Stimulated activated CD8-positive, alpha-beta memory T cell treated with anti-CD3 and anti-CD28 coated beads, Interleukin-7, amount 100 ng/mL, for 48 hours (primary cell): Measurements from ENCODE around the gene EFCAB12.
"Not testable (repeated sequence)": the region's sequence is repeated elsewhere in the genome, so short reads cannot be mapped to it uniquely, and the experiment has no call there.

Experiments
- DNase-seq, 2 donors: peaks; one replicate each; pipeline ENCODE4 v3.0.0-alpha.2; 2020; ENCODE audit warnings: low read depth in 1 of 2; ENCODE audit errors: extremely low read depth in 1 of 2

Gene EFCAB12

DNA sequence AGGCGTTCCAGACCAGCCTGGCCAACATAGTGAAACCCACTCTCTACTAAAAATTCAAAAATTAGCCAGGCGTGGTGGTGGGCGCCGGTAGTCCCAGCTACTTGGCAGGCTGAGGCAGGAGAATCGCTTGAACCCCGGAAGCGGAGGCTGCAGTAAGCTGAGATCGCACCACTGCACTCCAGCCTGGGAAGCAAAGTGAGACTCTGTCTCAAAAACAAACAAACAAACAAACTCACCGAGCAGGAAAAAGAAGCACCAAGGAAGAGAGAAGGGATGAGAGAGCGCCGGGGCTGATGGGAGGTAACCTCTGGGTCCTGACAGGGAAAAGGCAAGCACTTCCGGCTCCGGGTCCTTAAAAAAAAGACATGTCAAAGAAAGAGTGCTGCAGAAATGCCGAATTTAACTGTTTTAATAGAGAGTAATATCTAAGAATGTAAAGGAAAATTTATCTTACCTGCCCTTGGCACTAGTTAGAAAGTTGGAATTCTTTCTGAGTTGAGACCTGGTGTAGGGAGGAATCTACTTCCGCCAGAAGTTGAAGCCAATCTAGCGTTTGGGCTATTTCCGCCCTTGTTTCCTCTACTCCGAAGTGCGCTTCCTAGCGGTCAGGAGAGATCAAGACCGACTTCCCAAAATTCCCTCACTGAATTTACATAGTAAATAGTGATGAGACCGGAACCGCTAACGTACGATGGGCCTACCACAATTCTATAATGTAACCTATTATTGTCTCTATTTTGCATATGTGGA lies 29.1 kb downstream of the EFCAB12 start:
- DNase-seq: peak in 1 of 2 donors; percentile 69

DNA sequence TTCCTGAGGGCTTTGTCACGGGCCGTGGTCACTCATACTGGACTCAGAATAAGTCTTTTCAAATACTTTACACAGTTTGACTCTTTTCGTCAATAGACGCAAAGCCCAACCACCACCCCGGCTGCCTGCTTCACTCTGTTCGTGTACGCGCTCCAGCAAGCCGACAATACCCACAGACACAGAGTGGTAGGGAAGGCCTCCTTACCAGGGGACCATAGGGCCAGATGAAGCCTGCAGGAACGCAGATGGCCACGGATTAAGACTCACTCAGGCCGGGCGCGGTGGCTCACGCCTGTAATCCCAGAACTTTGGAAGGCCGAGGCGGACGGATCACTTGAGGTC lies 29.7 kb downstream of the EFCAB12 start:
- no peak for DNase-seq

DNA sequence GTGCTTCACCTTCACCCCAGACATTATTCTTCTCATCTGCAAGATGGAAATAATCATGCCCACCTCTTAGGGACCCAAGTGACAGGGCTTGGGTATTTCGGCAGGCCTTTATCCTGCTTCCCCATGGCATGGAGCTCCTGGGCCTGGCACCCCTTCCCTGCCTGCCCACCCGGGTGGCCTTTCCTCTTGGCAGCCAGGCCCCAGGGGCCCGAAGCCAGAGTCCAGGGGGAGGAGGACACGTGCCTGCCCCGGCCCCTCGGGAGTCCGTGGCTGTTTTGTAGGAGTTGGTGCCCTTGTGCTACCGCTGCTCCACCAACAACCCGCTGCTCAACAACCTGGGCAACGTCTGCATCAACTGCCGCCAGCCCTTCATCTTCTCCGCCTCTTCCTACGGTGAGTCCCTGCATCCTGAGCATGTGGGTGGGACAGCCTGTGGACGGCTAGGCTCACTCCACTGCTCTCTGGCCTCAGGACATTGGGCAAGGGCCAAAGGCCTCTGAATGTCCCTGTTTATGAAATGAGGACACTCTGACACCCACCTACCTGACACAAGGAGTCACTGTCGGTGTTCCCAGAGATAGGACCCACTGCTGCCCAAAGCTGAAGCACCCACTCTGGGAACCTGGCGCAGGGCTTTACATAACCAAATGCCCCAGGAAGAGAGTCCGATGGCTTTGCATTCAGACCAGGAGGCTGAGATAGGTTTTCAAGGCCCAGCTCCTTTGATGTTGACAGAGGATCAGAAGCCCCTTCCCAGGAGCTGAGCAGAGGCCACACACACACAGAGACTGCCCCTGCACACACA lies 34.5 kb downstream of the EFCAB12 start:
- DNase-seq: not testable (repeated sequence)

DNA sequence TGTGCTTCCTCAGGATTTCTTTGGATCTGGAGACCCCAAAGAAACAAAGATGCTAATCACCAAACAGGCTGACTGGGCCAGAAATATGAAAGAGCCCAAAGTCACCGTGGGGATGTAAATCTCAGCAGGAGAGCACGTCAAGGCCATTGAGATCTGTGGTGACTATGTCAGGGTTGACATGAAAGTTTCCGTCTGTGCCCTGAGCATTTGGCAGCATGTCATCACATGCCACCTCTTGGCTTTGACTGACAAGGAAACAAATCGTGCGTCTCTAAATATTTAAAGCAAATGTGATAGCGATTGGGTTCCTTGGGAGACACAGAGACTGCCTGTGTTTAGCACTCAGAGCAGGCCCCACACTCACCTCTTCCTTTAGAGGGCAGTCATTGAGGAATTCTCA lies 35.2 kb downstream of the EFCAB12 start:
- no peak for DNase-seq

DNA sequence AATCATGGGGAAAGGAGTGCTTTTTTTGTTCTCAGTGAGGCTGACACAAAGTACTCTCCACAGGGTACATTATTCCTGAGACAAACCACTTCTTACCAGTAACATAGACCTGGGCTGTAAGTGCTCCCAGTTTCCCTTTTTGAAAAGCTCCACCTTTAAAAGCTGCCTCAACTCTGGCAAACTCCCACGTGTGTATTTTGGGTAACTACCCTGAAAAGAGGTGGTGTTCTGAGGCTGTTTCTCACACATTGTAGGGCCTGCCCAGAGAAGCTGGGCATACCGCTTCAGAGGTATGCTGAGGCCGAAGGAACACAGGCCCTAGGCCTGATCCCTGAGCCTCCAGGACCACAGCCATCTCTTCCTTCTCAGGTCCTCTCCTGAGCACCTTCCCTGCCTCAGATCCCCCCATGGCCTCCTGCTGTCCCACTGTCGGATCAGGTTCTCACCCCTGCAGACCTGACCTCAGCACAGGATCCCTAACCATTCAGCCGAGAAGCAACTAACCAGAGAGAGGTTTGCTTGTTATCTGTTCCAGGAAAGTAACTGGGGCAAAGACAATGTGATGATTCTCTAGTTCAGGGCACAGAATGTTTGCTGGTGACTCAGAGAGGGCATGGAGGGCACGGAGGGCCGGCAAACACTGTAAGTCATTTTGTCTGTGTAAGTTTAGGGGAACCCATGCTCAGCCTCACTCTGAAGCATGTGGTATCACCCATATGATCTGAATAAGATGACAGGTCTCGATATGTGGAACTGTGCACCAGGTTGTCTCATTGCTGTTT lies 36.1 kb downstream of the EFCAB12 start:
- DNase-seq: not testable (repeated sequence)

DNA sequence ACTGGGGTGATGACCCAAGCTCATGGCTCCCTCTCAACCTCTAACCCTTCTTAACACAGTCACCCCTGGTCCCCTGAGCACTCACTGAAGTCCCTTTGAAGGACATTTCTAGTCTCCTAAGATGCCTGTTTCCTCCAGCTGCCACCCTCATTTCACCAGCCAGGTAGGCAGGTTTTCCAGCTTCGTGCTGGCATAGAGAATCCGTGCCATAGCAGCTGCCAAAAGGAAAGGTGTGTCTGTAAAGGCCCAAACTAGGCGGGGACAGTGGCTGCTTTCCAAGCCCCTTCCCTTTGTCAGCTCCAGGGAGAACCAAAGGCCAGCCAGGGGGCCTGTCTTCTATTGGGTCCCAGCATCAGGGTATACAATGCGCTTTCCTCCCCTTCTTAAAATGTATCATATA lies 36.9 kb downstream of the EFCAB12 start:
- not testable (repeated sequence) for DNase-seq

DNA sequence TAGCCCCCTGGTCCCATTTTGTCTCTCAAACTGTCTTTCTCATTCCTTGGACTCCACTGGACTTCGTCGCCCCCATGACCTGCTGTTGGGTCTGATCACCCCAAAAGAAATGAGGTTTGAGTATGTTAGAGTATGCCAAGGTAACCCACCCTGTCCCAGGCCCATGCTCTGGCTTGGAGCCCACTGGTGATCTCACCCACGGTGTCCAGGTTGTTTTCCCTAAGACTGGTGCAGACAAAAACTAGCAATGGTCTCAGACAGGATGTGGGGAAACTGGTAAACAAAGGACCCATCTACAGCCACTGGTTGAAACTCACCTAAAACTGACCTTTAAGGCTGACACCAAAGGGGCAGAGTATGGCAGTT lies 38.9 kb downstream of the EFCAB12 start:
- DNase-seq: no peak

DNA sequence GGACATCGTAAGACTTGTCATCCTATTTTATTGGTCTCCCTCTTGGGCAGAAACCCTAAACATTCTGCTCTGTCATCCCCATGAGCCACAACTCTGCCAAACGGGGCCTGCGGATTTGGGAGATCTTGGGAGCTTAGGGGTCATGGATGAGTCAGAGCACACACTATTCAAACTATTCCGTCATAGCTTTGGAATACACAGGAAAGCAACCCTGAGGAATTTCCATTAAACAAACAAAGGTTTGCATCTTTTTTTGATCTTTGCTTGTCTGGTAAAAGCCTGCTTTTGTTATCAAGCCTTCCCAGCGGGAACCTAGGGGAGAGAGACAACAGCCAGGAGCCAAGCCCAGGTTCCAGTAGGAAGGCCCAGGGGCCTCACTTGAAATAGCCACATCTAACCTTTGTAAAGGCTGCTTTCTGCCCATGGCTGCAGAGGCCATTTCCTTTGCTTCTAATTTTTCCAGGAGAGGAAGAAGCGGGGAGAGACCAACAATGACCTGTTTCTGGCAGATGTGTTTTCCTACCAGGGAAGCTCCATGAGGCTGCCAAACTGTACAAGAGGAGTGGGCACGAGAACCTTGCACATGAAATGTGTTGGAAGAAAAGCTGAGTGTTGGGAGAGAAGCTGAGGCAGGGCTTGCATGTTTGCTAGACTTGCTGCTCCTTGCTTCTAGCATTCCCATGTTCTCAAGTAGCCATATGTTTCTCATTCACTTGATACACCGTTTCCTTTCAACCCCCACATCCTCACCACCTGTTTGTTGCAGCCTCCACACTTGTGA lies 39.5 kb downstream of the EFCAB12 start:
- DNase-seq: not testable (repeated sequence)

DNA sequence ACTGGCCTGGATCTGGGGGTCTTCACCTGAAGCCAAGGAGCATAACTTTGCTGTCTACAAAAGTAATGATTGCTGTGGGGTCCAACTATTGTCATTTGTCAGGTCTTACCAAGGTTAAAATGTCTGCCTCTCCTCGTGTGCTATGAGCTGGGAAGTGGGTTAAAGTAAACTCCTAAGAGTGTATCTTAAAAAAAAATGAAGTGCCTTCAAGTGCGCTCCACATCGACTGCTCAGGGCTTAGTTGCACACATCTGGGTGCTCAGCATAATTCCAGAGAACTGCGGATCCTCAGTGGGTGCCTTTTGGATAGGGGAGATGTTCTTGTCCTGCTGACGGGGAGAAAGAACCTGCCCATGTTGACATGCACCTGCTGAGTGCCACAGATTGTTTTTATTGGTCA lies 40.9 kb downstream of the EFCAB12 start:
- no peak for DNase-seq

DNA sequence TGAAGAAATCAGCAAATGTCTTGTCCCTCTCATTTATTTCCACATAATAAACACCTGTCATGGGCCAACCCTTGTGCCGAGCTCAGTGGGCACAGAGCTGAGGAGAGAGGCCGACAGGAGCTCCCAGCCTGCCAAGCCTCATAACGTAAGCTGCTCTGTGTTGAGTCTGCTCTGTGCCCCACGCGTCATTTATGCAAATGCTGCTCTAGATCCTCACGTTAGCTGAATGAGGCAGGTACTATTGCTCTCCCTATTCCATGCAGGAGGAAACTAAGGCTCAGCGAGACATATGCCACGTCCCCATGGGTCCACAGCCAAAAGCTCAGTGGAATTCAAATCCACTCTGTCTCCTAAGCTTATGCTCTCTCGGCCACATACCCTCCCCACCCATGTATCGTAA lies 41.5 kb downstream of the EFCAB12 start:
- no peak for DNase-seq

DNA sequence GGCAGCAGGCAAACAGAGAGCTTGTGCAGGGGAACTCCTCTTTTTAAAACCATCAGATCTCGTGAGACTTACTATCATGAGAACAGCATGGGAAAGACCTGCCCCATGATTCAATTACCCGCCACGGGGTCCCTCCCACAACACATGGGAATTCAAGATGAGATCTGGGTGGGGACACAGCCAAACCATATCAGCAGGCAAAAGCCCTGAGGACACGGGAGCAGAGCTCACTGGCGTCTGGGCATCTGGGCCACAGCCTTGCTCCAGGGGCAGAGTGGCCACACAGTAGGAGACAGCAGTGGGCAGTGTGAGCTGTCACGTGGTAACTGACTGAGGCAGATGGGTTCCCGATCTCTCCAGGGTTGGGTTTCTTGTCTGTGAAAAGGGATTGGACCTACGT lies 42.9 kb downstream of the EFCAB12 start:
- not testable (repeated sequence) for DNase-seq

DNA sequence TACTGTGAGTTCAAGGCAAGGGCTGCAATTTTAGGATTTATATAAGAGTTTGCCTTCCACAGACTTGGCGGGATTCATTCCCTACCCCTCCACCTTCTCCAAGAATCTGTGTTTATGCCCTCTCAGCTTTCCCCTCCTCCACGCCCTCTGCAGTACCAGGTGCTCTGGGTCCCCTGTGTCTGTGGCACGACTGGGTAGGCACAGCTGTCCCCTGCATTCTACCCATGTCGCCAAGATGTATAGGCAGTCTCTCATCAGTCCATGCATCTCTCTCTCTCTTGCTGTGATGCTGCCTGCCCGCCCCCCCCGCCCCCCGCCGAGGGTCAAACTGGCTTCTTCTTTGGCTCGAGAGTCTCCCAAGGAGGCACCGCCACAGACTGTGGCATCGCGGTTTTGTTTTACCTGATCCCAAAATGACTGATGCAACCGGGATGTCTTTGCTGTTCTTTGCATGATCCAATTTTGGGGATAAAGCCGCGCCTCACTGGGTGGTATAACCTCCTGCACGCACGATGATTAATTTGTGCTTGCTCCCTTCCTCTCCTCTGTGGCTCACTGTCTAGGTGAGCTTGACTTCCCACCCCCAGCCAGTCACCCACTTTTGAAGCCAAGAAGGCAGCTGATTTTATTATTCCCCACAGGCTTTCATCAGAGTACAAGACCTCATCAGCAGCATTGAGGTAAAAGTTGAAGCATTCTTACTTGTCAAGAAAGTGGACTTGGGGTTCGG lies 43.7 kb downstream of the EFCAB12 start:
- no peak for DNase-seq

DNA sequence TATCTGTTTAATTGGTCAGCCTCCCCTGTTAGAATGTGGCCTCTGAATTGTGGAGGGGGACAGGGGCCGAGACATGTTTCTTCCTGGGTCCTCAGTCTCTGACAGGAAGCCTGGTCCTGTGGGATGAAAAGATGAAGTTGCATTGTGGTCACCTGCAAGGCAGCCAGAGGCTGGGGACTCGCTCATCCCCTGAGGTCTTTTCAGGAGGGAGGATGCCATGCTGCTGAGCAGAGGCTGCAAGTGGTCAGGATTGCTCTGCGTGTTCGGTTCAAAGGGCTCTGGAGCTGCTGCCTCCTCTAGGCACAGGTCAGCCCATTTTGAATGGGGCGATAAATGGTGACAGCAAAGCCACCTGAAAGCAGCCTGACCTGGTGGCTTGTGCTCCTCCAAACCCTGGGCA lies 44.3 kb downstream of the EFCAB12 start:
- DNase-seq: not testable (repeated sequence)

DNA sequence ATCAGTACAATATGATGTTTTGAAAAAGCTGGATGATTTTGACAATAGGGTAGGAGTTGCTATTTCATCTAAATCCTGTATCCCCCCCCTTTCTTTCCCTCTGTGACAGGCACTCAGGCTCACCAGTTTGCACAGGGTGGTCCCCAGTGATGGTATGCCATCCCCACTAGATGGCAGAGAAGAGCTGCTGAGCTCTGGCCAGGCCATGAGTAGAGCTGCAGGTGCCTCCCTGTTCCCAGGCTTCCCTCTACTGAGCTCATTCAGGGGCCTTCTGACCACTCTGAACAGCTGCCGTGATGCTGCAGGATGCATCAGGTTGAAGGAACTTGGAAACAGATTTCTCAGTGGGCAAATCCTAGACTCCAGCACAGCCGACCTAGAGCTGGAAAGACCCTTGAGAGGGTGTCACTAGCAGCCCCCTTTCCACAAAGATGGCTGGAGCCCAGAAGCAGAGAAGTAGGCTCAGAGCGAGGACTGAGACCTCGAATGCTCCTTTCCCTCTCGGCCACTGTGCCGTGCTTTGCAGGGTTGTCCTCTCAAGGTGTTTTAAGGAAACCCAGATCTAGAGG lies 45.1 kb downstream of the EFCAB12 start:
- peak in 1 of 2 donors; percentile 27 for DNase-seq

DNA sequence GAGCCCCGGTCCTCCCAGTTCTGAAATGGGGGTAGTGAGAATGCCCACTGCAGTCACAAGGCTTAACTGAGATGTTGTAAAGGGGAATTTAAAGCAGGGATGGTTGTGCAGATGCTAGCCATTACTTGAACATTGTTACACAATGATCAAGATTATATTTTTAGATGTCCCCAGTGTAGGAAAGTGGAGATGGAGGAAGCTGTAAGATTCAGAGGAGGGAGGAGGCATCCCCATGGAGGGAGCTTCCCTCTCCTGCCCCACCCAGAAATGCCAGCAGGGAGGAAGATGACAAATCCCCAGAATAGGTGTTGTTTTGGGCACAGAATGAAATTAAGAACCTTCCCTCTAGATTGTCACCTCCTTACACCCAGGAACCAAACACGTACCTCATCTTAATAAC lies 46.1 kb downstream of the EFCAB12 start:
- DNase-seq: no peak

DNA sequence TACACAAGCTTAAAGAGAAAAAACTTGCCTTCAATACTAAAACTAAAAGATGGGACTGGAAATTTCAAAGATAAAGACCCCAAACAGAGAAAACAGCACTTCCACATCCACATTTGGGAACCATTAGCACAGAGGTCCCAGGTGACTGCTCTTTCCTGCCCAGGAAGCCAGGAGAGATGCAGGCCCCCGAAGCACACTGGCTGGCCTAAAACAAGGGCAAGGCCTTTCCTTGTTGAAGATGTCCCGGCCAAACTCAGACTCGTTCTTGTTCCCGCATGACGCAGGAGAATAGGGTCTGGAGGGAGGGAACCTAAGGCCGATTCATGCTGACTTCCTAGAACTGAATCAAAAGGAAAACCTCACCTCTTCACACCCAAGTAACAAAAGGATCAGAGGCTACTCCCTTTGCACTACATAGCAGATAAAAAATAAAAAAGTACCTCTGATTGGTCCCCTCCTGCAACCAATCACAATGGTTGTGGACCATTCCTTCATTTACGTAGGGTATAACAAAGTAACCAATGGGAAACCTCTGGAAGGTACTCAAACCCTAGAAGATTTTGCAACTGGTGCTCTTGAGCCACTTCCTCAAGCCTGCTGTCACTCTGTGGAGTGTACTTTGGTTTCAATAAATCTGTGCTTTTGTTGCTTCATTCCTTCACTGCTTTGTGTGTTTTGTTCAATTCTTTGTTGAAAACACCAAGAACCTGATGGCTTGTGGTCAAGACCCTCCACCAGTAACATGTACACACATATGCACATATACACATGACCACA lies 48.7 kb downstream of the EFCAB12 start:
- no peak for DNase-seq

DNA sequence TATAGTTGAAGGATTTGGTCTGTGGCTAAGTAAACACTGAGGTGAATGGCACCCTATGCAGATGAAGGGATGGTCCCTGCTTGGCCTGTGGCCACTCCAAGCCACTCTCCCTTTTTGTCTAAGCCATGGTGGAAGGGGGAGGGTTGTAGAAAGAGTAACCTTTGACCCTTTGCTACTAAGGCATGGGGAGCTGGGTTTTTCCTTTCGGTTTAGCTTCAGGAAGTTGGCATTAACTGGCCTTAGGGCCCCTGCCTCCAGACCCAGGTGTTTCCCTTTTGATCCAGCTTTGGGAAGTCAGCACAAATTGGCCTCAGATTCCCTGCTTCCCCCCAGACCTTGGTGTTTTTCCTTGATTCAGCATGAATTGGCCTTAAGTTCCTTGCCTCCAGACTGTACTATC lies 49.5 kb downstream of the EFCAB12 start:
- no peak for DNase-seq

DNA sequence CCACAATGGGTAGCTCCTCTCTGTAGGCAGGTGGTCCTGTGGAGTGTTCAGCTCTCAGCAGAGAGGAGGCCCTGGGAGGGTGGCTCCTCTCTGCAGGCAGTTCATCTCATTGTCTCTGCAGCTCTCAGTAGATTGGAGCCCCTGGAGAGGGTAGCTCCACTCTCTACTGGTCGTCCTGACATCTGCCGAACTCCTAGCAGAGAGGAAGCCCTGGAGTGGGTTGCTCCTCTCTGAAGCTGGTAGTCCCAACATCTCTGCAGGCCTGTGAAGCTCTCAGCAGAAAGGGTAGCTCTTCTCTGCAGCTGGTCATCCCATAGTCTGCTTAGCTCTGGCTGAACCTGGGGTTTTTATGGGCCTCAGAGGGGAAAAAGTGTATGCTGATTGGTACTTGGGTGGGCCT lies 50.8 kb downstream of the EFCAB12 start:
- DNase-seq: no peak

DNA sequence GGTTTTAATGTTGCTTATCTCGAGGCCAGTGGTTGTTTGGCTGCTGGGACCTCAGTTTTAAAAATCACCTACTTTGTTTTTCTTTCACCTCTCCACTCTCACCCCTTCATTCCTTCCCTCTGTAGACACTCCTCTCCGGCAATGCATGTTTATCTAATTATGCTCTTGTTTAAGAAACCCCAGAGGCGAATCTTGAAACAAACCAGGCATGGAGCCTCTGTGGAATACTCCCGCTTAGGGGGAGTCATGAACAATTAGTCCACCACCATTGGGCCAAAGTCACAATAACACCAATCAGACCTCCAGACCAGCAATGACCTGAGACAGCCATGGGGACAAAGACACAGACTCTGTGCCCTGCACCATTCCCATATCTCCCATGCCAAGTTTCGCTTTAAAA lies 53.3 kb downstream of the EFCAB12 start:
- DNase-seq: no peak
